Measurements from ENCODE around the gene KRT31.
"Not testable (repeated sequence)": the region's sequence is repeated elsewhere in the genome, so short reads cannot be mapped to it uniquely, and the experiment has no call there.

KRT31 gene
- total RNA-seq: 0 to 1.2 (median 0) reads per million in 17 experiments

- peak; percentile 26 to 69 (median 48) for DNase-seq
Observed at GRCh38 chr17:41396996-41397660, at the start of gene KRT31. TSS of gene KRT31 (minus strand) at chr17:41397608. CDS start at chr17:41397539, 69 bp downstream.

GRCh38 chr17:41446806-41447205, 49.4 kb upstream of the KRT31 start:
- no peak for DNase-seq

GRCh38 chr17:41444640-41445039, 47.2 kb upstream of the KRT31 start:
- DNase-seq: no peak

- no peak for DNase-seq
Observed at GRCh38 chr17:41444186-41444585, 46.8 kb upstream of the KRT31 start.

GRCh38 chr17:41442739-41443138, 45.3 kb upstream of the KRT31 start:
- no peak for DNase-seq

- no peak for DNase-seq
Observed at GRCh38 chr17:41440531-41441033, 43.2 kb upstream of the KRT31 start, which contains the start of gene KRT38. TSS of gene KRT38 (minus strand) at chr17:41440983. CDS start at chr17:41440921, 62 bp downstream.

- peak in 1 of 4 experiments; percentile 58 for DNase-seq
Observed at GRCh38 chr17:41439375-41439774, 42.0 kb upstream of the KRT31 start.

- no peak for DNase-seq
Observed at GRCh38 chr17:41437769-41438168, 40.4 kb upstream of the KRT31 start.

- no peak for DNase-seq
Observed at GRCh38 chr17:41437254-41437653, 39.8 kb upstream of the KRT31 start.

GRCh38 chr17:41434415-41434814, 37.0 kb upstream of the KRT31 start:
- no peak for DNase-seq

GRCh38 chr17:41434005-41434404, 36.6 kb upstream of the KRT31 start:
- DNase-seq: no peak

GRCh38 chr17:41433586-41433985, 36.2 kb upstream of the KRT31 start:
- peak in 1 of 4 experiments; percentile 16 for DNase-seq

GRCh38 chr17:41430376-41430775, 33.0 kb upstream of the KRT31 start:
- DNase-seq: not testable (repeated sequence)

GRCh38 chr17:41429667-41430066, 32.3 kb upstream of the KRT31 start:
- no peak for DNase-seq

- DNase-seq: no peak
Observed at GRCh38 chr17:41428591-41429291, 31.3 kb upstream of the KRT31 start.

GRCh38 chr17:41424111-41424635, 26.8 kb upstream of the KRT31 start, which contains the start of gene KRT37:
TSS of gene KRT37 (minus strand) at chr17:41424585. CDS start at chr17:41424523, 62 bp downstream.
- DNase-seq: no peak

- not testable (repeated sequence) for DNase-seq
Observed at GRCh38 chr17:41422586-41422985, 25.2 kb upstream of the KRT31 start.

GRCh38 chr17:41421617-41422016, 24.2 kb upstream of the KRT31 start:
- DNase-seq: no peak

- DNase-seq: no peak
Observed at GRCh38 chr17:41421116-41421515, 23.7 kb upstream of the KRT31 start.

GRCh38 chr17:41420134-41420533, 22.7 kb upstream of the KRT31 start:
- no peak for DNase-seq

GRCh38 chr17:41419716-41420115, 22.3 kb upstream of the KRT31 start:
- no peak for DNase-seq

GRCh38 chr17:41418116-41418860, 20.9 kb upstream of the KRT31 start:
- no peak for DNase-seq

- DNase-seq: peak in 2 of 4 experiments; percentile 13 to 24
Observed at GRCh38 chr17:41417576-41418015, 20.2 kb upstream of the KRT31 start.
